ENCODE measurements around the gene ARF3. TPM values are rescaled to one million over a fixed set of nuclear protein-coding genes. Genes with fewer than 3 reads are reported as not detected.

ARF3 gene
- total RNA-seq, 1 experiment from 2014 or later, result 256 TPM

GRCh38 chr12:48994224-48995085 is 37.2 kb upstream of the ARF3 start:
- peaks cover 17% of the 10 kb centered on the region for H3K4me1 Mint-ChIP-seq
- peak overlapping the region; percentile 46; the same call in 1 of the 2 replicates for H3K4me3 Mint-ChIP-seq
- ATAC-seq, result no peak
- peaks cover 76% of the 10 kb centered on the region for H3K27me3 Mint-ChIP-seq (ENCODE audit: low read depth)
- TF ChIP-seq ZNF121 (CRISPR knock-in tag; IDR thresholded peaks at IDR 0.05), result no peak
- no peak for TF ChIP-seq NR3C1 (CRISPR knock-in tag; conservative IDR thresholded peaks at IDR 0.05; ENCODE audit: low read depth)
- no peak for TF ChIP-seq EMX1 (CRISPR knock-in tag; IDR thresholded peaks at IDR 0.05)
- no peak for TF ChIP-seq NR1H2 (CRISPR knock-in tag; IDR thresholded peaks at IDR 0.05)
- no peaks in the 10 kb centered on the region for H3K36me3 Mint-ChIP-seq
- H3K27ac Mint-ChIP-seq, result no peak overlapping the region
- no peaks in the 10 kb centered on the region for H3K9me3 Mint-ChIP-seq
- POLR2A ChIA-PET, result interaction anchor here (1.4 kb wide), 1 partner anchor 14 kb away, joined by 3 read pairs; no protein-coding TSS in a partner anchor
- CTCF ChIA-PET, result interaction anchor here (0.7 to 11.9 kb wide), 13 partner anchors 9 to 176 kb away, joined by 3 to 237 read pairs (median 4); partner anchors contain the start of genes CACNB3, PRKAG1, WNT1 and WNT10B
- no peak for DNase-seq (ENCODE audit: low spot score)

- ChIA-PET CTCF (interaction anchor here (0.6 to 11.9 kb wide), 11 partner anchors 8 to 195 kb away, joined by 3 to 237 read pairs (median 4); partner anchors contain the start of genes WNT1 and WNT10B), POLR2A (interaction anchor here (1.4 kb wide), 1 partner anchor 14 kb away, joined by 3 read pairs; no protein-coding TSS in a partner anchor)
- Mint-ChIP-seq H3K27ac (no peak overlapping the region), H3K4me3 (no peak overlapping the region), H3K36me3 (no peaks in the 10 kb centered on the region), H3K4me1 (peaks cover 15% of the 10 kb centered on the region), H3K9me3 (no peaks in the 10 kb centered on the region), H3K27me3 (ENCODE audit: low read depth) (peaks cover 76% of the 10 kb centered on the region)
- TF ChIP-seq PRDM15 (CRISPR knock-in tag; IDR thresholded peaks at IDR 0.05), result no peak
- TF ChIP-seq PREB (CRISPR knock-in tag; IDR thresholded peaks at IDR 0.05; ENCODE audit: borderline replicate concordance), result no peak
- TF ChIP-seq MXD4 (CRISPR knock-in tag; IDR thresholded peaks at IDR 0.05; ENCODE audit: borderline replicate concordance), result no peak
- ATAC-seq (no peak), DNase-seq (ENCODE audit: low spot score) (no peak)
Observed at GRCh38 chr12:48993787-48994186, 36.5 kb upstream of the ARF3 start.

DNA sequence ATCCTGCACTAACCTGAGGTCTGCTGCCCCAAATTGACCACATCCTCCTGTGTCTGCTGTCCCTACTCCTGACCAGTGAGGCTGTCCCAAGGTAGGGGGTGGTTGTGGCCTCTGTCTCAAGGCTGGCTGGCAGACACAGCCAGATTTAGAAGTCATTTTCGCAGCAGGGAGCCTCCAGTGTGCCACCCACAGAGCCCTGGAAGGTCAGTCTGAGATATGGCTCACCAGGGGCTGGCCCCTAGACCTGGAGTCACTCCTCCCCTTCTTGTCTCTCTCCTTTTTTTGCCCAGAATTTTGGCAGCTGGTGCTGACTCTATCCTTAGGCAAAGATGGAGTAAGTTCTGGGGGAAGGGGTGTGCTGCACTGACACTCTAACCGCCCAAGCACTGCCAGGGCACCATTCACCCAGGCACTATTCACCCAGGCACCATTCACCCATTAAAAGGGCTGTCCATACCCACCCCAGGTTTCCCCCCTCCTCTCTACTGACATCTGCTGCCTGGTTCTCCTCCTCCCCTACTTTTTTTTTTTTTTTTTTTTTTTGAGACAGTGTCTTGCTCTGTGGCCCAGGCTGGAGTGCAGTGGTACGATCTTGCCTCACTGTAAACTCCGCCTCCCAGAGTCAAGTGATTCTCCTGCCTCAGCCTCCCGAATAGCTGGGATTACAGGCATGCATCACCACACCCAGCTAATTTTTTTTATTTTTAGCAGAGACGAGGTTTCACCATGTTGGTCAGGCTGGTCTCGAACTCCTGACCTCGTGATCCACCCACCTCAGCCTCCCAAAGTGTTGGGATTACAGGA is 34.2 kb upstream of the ARF3 start:
- no peak for ATAC-seq
- H3K27me3 Mint-ChIP-seq (ENCODE audit: low read depth), result peaks cover 76% of the 10 kb centered on the region
- H3K36me3 Mint-ChIP-seq, result no peaks in the 10 kb centered on the region
- H3K27ac Mint-ChIP-seq, result no peak overlapping the region
- no peak for DNase-seq (ENCODE audit: low spot score)
- CTCF ChIA-PET, result interaction anchor here (0.6 to 11.9 kb wide), 7 partner anchors 11 to 342 kb away, joined by 3 to 237 read pairs (median 4); partner anchors contain the start of gene WNT1
- no peaks in the 10 kb centered on the region for H3K9me3 Mint-ChIP-seq
- H3K4me3 Mint-ChIP-seq, result no peak overlapping the region
- peaks cover 15% of the 10 kb centered on the region for H3K4me1 Mint-ChIP-seq
- POLR2A ChIA-PET, result no interaction called here
- no peak for TF ChIP-seq SOX15 (CRISPR knock-in tag; IDR thresholded peaks at IDR 0.05)
- no peak for TF ChIP-seq ZBTB43 (CRISPR knock-in tag; IDR thresholded peaks at IDR 0.05)
- TF ChIP-seq ZBTB21 (CRISPR knock-in tag; IDR thresholded peaks at IDR 0.05; ENCODE audit: borderline replicate concordance), result no peak
- no peak for TF ChIP-seq RORB (CRISPR knock-in tag; IDR thresholded peaks at IDR 0.05)
- no peak for TF ChIP-seq USF2 (CRISPR knock-in tag; IDR thresholded peaks at IDR 0.05)
- TF ChIP-seq CREM (CRISPR knock-in tag; IDR thresholded peaks at IDR 0.05), result no peak
- no peak for TF ChIP-seq IRF2 (CRISPR knock-in tag; IDR thresholded peaks at IDR 0.05; ENCODE audit: borderline replicate concordance, low read depth)
- TF ChIP-seq MAX (CRISPR knock-in tag; IDR thresholded peaks at IDR 0.05), result no peak
- no peak for TF ChIP-seq ZNF232 (CRISPR knock-in tag; IDR thresholded peaks at IDR 0.05)
- TF ChIP-seq TP53 (CRISPR knock-in tag; IDR thresholded peaks at IDR 0.05), result no peak
- no peak for TF ChIP-seq NFYB (CRISPR knock-in tag; conservative IDR thresholded peaks at IDR 0.05; ENCODE audit: low read depth)
- no peak for TF ChIP-seq PREB (CRISPR knock-in tag; IDR thresholded peaks at IDR 0.05; ENCODE audit: borderline replicate concordance)
- TF ChIP-seq TEAD4 (CRISPR knock-in tag; IDR thresholded peaks at IDR 0.05), result no peak

All from WTC11 (cell line).